H9 (cell line): Measurements from ENCODE around the gene TAT. TPM values are rescaled to one million over a fixed set of nuclear protein-coding genes. Genes with fewer than 3 reads are reported as not detected.

Experiments
- DNase-seq: peaks from one replicate; pipeline ENCODE4 v3.0.0-alpha.2; 2017
- H2AFZ ChIP-seq: one replicate; pipeline ENCODE4 v1.6.1; 2013; ENCODE audit warnings: mild to moderate bottlenecking, low read length, control low read depth, moderate library complexity
- H2AK5ac ChIP-seq: 2 replicates; pipeline ENCODE4 v1.6.1; 2013; ENCODE audit warnings: low read length, control low read depth, mixed read lengths; ENCODE audit not compliant: insufficient read length
- H2BK120ac ChIP-seq: one replicate; pipeline ENCODE4 v1.6.1; 2013; ENCODE audit warnings: low read depth, mild to moderate bottlenecking, low read length, control low read depth, inconsistent platforms; ENCODE audit not compliant: poor library complexity, severe bottlenecking
- H2BK12ac ChIP-seq: 2 replicates; pipeline ENCODE4 v1.6.1; 2013; ENCODE audit warnings: low read length, control low read depth, mixed read lengths, low read depth; ENCODE audit not compliant: insufficient read length
- H2BK15ac ChIP-seq: 2 replicates; pipeline ENCODE4 v1.6.1; 2013; ENCODE audit warnings: low read depth, low read length, control low read depth
- H2BK20ac ChIP-seq: one replicate; pipeline ENCODE4 v1.6.1; 2013; ENCODE audit warnings: low read depth, mild to moderate bottlenecking, low read length, control low read depth, inconsistent platforms; ENCODE audit not compliant: poor library complexity, severe bottlenecking
- H2BK5ac ChIP-seq: 2 replicates; pipeline ENCODE4 v1.6.1; 2013; ENCODE audit warnings: low read length, control low read depth, mixed read lengths; ENCODE audit not compliant: insufficient read length
- H3K14ac ChIP-seq: 2 replicates; pipeline ENCODE4 v1.6.1; 2013; ENCODE audit warnings: low read length, control low read depth; ENCODE audit not compliant: insufficient read depth
- H3K18ac ChIP-seq: 2 replicates; pipeline ENCODE4 v1.6.1; 2013; ENCODE audit warnings: low read depth, mild to moderate bottlenecking, mixed read lengths, low read length, control low read depth; ENCODE audit not compliant: insufficient read length
- H3K23ac ChIP-seq: 2 replicates; pipeline ENCODE4 v1.6.1; 2013; ENCODE audit warnings: low read length, control low read depth, mixed read lengths, low read depth; ENCODE audit not compliant: insufficient read length
- H3K23me2 ChIP-seq: 2 replicates; pipeline ENCODE4 v1.6.1; 2013; ENCODE audit warnings: low read depth, mild to moderate bottlenecking, mixed read lengths, low read length, control low read depth; ENCODE audit not compliant: insufficient read length, poor library complexity, severe bottlenecking
- H3K27ac ChIP-seq: 2 replicates; pipeline ENCODE4 v1.5.1; 2013; ENCODE audit warnings: low read length, control low read depth, mixed read lengths, low read depth; ENCODE audit not compliant: insufficient read length
- H3K27me3 ChIP-seq: 2 replicates; pipeline ENCODE4 v1.6.1; 2013; ENCODE audit warnings: low read length, control low read depth, inconsistent platforms; ENCODE audit not compliant: insufficient read depth
- H3K4ac ChIP-seq: 2 replicates; pipeline ENCODE4 v1.6.1; 2013; ENCODE audit warnings: low read depth, mild to moderate bottlenecking, control low read depth, inconsistent platforms, low read length, moderate library complexity
- H3K4me1 ChIP-seq: 2 replicates; pipeline ENCODE4 v1.6.1; 2013; ENCODE audit warnings: low read length, control low read depth, inconsistent platforms; ENCODE audit not compliant: insufficient read depth
- H3K4me2 ChIP-seq: 2 replicates; pipeline ENCODE4 v1.6.1; 2013; ENCODE audit warnings: low read length, control low read depth, mixed read lengths; ENCODE audit not compliant: insufficient read length, insufficient read depth
- H3K56ac ChIP-seq: 2 replicates; pipeline ENCODE4 v1.6.1; 2013; ENCODE audit warnings: low read depth, mild to moderate bottlenecking, mixed read lengths, low read length, control low read depth; ENCODE audit not compliant: insufficient read length
- H3K79me1 ChIP-seq: 2 replicates; pipeline ENCODE4 v1.6.1; 2013; ENCODE audit warnings: low read depth, mild to moderate bottlenecking, moderate library complexity, low read length, control low read depth, inconsistent platforms; ENCODE audit not compliant: insufficient read depth, poor library complexity, severe bottlenecking
- H3K79me2 ChIP-seq: 2 replicates; pipeline ENCODE4 v1.6.1; 2013; ENCODE audit warnings: low read length, control low read depth, inconsistent platforms; ENCODE audit not compliant: insufficient read depth
- H3K9ac ChIP-seq: 2 replicates; pipeline ENCODE4 v1.6.1; 2013; ENCODE audit warnings: low read length, control low read depth, mixed read lengths; ENCODE audit not compliant: insufficient read length; ENCODE audit errors: extremely low read depth
- H3K9me3 ChIP-seq: one replicate; pipeline ENCODE4 v1.6.1; 2013; ENCODE audit warnings: low read depth, low read length, inconsistent platforms; ENCODE audit not compliant: control insufficient read depth
- H3T11ph ChIP-seq: one replicate; pipeline ENCODE4 v1.6.1; 2013; ENCODE audit warnings: mild to moderate bottlenecking, low read length, control low read depth, inconsistent platforms
- H4K20me1 ChIP-seq: one replicate; pipeline ENCODE4 v1.6.1; 2013; ENCODE audit not compliant: control insufficient read depth, insufficient read length, insufficient read depth
- H4K5ac ChIP-seq: 2 replicates; pipeline ENCODE4 v1.6.1; 2013; ENCODE audit warnings: low read depth, mild to moderate bottlenecking, mixed read lengths, low read length, control low read depth; ENCODE audit not compliant: insufficient read length
- H4K8ac ChIP-seq: replicated peaks from 2 replicates; pipeline ENCODE4 v1.6.1; 2013; ENCODE audit warnings: low read length, control low read depth, mixed read lengths, low read depth; ENCODE audit not compliant: insufficient read length
- H4K91ac ChIP-seq: 2 replicates; pipeline ENCODE4 v1.6.1; 2013; ENCODE audit warnings: low read depth, mild to moderate bottlenecking, moderate library complexity, mixed read lengths, low read length, control low read depth; ENCODE audit not compliant: insufficient read length
- H3K27ac Mint-ChIP-seq, 3 experiments: 2 replicates in 2 of 3; 3 replicates in 1 of 3; pipeline ENCODE4 v1.8.0; 2020 to 2021; ENCODE audit warnings: mixed read lengths in 3 of 3, mild to moderate bottlenecking in 1 of 3, moderate library complexity in 1 of 3
- H3K27me3 Mint-ChIP-seq: 2 replicates; pipeline ENCODE4 v1.8.0; 2021; ENCODE audit warnings: low read depth, mild to moderate bottlenecking, moderate library complexity, mixed read lengths
- H3K36me3 Mint-ChIP-seq, 3 experiments: 2 replicates in 2 of 3; 3 replicates in 1 of 3; pipeline ENCODE4 v1.8.0; 2020 to 2021; ENCODE audit warnings: low read depth in 3 of 3, mixed read lengths in 3 of 3; ENCODE audit not compliant: insufficient read depth in 1 of 3
- H3K4me1 Mint-ChIP-seq, 2 experiments: 2 replicates each; pipeline ENCODE4 v1.8.0; 2020; ENCODE audit warnings: mixed read lengths in 2 of 2
- H3K4me3 Mint-ChIP-seq, 2 experiments: 2 replicates in 1 of 2; 3 replicates in 1 of 2; pipeline ENCODE4 v1.8.0; 2020 to 2021; ENCODE audit warnings: mild to moderate bottlenecking in 2 of 2, mixed read lengths in 2 of 2, moderate library complexity in 1 of 2
- H3K9me3 Mint-ChIP-seq, 2 experiments: 2 replicates in 1 of 2; 3 replicates in 1 of 2; pipeline ENCODE4 v1.8.0; 2020; ENCODE audit warnings: mild to moderate bottlenecking in 2 of 2, mixed read lengths in 2 of 2, moderate library complexity in 1 of 2
- CTCF ChIP-seq: fragments of 200-600 bp; sonication (generic); conservative IDR thresholded peaks from 3 replicates; pipeline ENCODE4 v1.8.0; 2021; ENCODE audit warnings: antibody characterized with exemption, mild to moderate bottlenecking
- WGBS: extraction: QIAGEN DNeasy Blood & Tissue Kit; methylation state at CpG from one replicate; pipeline ENCODE4 v1.1.7; 2013; ENCODE audit warnings: missing lambda C conversion rate, low lambda C conversion rate, mixed read lengths; ENCODE audit not compliant: insufficient read length; ENCODE audit errors: extremely low coverage; 5-methylcytosine and 5-hydroxymethylcytosine counted together
- total RNA-seq: library from RNA; stranded (reverse); gene quantifications from 2 replicates; pipeline ENCODE4 v1.2.1, GENCODE V29; 2021

The TAT gene
- total RNA-seq, 1 experiment from 2014 or later = not detected

DNA sequence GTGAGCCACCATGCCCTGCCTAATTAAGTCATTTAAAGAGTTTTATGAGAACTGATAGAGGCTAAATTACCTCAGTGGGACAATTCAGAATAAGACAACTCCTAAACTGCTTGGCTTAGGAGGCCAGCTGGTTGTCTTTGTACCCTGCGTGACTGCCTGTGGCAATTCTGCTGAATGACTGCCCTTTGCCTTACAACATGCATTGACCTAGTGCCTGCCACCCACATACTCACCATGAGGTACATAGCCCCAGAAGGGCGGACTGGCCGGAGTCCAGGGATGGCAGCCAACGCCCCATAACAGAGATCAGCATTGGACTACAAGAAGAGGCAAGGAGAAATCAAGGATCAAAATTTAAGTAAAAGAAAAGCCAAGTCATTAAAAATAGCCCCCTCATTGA lies 7.3 kb downstream of the TAT start:
- H3K4me1 ChIP-seq = no peaks in the 10 kb centered on the region
- H2AFZ ChIP-seq = no peak overlapping the region
- H3K23ac ChIP-seq = no peak overlapping the region
- H2BK12ac ChIP-seq = no peak overlapping the region
- H3K27ac Mint-ChIP-seq = no peak overlapping the region
- H3K27ac ChIP-seq = no peak overlapping the region
- no peaks in the 10 kb centered on the region for H3K9me3 Mint-ChIP-seq
- no peak overlapping the region for H2AK5ac ChIP-seq
- H3K4ac ChIP-seq = no peak overlapping the region
- H3K4me3 Mint-ChIP-seq = no peak overlapping the region
- no peak overlapping the region for H4K8ac ChIP-seq
- H4K20me1 ChIP-seq = no peaks in the 10 kb centered on the region
- H3K4me1 Mint-ChIP-seq = peaks cover 8% of the 10 kb centered on the region in 2 experiments
- no peak overlapping the region for H3K18ac ChIP-seq
- H3K79me2 ChIP-seq = no peaks in the 10 kb centered on the region
- H3K56ac ChIP-seq = no peak overlapping the region
- peaks cover under 1% of the 10 kb centered on the region for H3K23me2 ChIP-seq
- no peak overlapping the region for H3T11ph ChIP-seq
- H3K14ac ChIP-seq = no peak overlapping the region
- H4K91ac ChIP-seq = no peak overlapping the region
- no peak overlapping the region for H2BK15ac ChIP-seq
- H4K5ac ChIP-seq = no peak overlapping the region
- no peak for DNase-seq
- no peaks in the 10 kb centered on the region for H3K27me3 ChIP-seq
- no peaks in the 10 kb centered on the region for H3K36me3 Mint-ChIP-seq
- no peaks in the 10 kb centered on the region for H3K9me3 ChIP-seq
- no peak overlapping the region for H3K4me2 ChIP-seq
- TF ChIP-seq CTCF = no peak
- peaks cover 3% of the 10 kb centered on the region for H3K27me3 Mint-ChIP-seq
- H2BK120ac ChIP-seq = no peak overlapping the region
- H3K9ac ChIP-seq = no peak overlapping the region
- no peak overlapping the region for H2BK5ac ChIP-seq
- no CpG with 5 or more reads among the region's 4 CpGs for WGBS
- H3K79me1 ChIP-seq = no peaks in the 10 kb centered on the region
- no peak overlapping the region for H2BK20ac ChIP-seq
